NCI-H1694 (cell line): ENCODE results near the gene EGFL6.

Experiments used
- DNase-seq: peaks from one replicate; lab custom pipeline; 2025; lab: John Stamatoyannopoulos, UW

The EGFL6 gene, protein sequence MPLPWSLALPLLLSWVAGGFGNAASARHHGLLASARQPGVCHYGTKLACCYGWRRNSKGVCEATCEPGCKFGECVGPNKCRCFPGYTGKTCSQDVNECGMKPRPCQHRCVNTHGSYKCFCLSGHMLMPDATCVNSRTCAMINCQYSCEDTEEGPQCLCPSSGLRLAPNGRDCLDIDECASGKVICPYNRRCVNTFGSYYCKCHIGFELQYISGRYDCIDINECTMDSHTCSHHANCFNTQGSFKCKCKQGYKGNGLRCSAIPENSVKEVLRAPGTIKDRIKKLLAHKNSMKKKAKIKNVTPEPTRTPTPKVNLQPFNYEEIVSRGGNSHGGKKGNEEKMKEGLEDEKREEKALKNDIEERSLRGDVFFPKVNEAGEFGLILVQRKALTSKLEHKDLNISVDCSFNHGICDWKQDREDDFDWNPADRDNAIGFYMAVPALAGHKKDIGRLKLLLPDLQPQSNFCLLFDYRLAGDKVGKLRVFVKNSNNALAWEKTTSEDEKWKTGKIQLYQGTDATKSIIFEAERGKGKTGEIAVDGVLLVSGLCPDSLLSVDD

DNA sequence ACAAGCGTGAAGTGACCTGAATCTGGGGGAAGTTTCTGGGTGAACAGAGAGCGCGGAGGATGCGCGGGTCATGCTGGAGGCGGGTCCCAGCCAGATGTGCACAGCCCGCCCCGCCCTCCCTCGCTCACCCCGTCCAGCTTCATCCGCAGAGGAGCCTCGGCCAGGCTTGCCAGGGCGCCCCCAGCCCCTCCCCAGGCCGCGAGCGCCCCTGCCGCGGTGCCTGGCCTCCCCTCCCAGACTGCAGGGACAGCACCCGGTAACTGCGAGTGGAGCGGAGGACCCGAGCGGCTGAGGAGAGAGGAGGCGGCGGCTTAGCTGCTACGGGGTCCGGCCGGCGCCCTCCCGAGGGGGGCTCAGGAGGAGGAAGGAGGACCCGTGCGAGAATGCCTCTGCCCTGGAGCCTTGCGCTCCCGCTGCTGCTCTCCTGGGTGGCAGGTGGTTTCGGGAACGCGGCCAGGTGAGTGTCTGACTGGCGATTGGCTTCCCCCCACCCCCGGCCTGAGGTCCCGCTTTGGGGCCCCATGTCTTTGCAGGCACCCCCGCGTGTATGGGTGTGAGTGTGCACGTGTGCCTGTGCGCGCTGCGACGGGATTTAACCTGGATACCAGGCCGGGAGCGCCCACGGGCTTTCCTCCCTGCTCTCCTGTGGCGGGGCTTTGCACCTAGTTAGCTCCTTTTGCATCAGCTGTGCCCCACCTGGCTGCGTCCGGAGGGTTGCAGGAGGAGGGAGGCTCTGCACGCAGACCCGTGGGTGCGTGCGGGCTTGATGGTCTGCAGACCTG is at the start of gene EGFL6:
TSS of gene EGFL6 (plus strand) at position 123 of the 782 bp plus-strand sequence. CDS start at position 384, 261 bp downstream.
- no peak for DNase-seq

DNA sequence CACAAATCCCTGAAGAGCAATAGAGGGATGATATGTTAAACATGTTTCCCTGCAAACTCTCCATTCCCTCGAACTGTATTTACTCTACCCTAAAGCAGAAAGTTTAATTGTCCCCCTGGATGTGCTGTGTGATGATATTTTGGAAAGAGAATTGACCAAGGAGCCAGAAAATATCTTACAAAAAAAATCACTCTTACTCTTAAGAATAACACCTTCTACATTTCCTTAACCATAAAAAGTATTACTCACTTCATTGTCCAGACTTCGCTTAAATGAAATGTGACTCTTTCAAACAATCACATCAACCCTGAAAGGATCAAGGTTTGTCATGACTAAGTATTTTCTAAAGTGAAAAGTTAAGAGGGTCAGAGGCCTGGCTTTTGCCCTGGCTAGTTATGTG is 49.0 kb upstream of the EGFL6 start:
- no peak for DNase-seq

DNA sequence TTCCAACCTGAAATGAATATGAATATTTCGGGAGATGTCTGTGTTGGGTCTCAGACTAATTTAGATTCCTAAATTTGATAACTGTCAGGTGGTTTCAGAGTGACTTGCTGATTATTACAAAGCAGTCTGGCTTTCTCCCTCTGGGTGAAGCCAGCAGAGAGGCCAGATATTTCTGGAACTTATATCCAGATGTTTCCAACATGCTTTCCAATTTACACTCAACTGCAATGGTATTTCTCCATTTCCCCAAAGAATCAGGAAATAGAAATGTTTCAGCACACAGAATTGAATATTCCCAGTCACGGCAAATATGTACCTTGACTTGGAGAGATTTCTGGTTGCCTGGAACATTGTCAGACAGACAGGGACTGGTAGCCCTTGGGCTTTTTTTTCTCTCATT is 48.5 kb upstream of the EGFL6 start:
- DNase-seq = no peak

DNA sequence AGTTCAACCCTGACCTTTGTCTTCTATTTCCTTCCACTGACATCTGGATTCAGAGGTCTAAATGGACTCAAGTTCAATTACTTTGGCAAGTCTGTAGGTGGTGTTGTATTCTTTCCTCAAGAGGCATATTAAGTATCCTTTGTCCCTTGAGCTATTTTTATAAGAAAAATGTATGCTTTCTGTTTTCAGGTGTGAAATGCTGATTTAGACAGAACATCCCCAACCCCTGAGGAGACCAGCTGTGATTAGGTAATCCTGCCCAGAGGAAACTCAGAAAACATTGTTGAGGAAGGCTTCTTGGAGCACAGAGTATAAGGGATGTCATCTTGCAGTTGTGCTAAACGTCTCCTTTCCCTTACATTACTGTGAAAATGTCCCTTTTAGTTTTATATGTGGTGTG is 46.6 kb upstream of the EGFL6 start:
- DNase-seq = no peak

DNA sequence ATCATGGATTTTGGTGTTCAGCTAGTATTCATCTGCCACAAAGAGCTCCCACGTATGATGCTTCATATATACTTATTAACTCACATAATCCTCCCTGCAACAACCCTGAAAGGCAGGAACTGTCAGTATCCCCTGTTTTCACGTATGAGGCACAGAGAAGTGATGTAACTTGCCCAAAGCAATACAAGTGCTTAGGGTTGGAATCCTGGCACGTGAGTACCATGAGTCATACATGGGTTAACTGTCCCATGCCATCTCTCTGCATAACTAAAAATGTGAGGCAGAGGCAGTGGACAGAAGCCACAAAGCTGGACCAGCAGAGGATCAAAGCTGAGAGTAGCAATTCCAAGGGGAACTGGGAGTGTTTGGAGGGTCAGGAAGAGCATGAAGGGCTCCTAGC is 35.7 kb upstream of the EGFL6 start:
- no peak for DNase-seq

DNA sequence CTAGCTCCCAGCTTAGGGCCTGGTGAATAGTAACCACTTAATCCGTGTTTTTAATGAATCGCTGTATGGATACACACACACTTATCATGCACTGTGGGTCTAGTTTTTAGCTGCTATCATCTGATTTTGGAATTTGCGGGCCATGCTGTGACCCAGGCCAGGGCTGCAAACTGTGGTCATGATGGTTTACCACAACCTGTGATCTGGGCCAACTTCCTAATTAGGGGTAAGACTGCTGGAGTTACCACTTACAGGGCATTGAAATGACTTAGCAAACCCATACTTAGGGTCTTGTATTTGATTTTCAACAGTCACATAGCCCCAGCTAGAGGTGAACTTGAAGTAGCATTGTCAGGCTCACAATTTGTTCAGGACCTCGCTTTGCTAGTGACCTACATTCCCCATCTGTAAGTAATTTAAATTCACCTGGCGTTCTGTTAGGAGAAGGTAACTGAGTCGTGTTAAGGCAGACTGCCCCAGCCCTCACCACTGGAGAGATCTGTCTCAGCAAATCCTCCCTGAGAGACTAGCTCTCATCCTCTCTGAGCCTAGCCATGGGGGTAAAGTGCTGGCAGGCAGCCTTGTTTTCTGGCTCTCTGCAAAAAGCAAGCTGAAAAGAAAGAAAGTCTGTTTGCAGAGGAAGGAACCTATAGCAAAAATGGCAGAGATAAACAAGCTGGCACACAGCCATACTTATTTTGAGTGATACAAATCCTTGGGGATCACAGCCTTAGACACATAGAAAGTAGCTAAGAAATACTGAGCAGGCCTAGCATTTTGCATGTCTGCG is 33.8 kb upstream of the EGFL6 start:
- DNase-seq = no peak

DNA sequence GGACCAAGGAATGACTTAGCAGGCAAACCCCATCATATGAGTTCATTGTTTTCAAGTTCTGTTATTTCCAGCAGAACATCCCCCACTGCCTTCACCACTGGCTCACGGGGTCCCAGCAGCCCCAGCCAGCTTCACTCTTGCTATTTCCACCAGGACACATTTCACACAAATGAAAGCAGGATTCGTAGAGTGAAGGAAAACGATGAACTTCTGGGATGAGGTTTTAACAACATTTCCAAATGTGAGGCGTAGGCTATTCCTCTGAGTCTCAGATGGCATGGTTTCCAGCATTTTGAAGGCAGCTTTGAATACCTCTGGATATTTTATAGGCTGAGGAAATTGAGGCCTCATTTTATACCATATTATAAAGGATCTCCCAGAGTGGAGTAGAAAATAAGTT is 32.9 kb upstream of the EGFL6 start:
- no peak for DNase-seq

DNA sequence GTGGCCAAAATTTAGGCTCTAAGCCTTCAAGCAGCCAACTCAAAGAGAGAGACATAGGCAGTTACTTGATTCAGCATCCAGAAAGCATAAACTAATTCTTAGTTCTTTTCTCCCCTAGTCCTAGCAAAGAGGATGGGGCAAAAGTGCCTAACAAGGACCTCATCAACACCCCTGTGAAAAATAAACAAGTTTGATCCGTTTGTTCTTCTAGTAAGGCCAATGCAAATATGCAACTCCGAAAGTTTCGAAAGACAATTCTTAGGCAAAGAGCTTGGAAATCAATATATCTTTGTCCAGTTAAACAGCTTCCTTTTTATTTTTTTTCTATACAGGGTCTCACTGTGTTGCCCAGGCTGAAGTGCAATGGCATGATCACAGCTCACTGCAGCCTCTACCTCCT is 31.0 kb upstream of the EGFL6 start:
- DNase-seq = no peak

DNA sequence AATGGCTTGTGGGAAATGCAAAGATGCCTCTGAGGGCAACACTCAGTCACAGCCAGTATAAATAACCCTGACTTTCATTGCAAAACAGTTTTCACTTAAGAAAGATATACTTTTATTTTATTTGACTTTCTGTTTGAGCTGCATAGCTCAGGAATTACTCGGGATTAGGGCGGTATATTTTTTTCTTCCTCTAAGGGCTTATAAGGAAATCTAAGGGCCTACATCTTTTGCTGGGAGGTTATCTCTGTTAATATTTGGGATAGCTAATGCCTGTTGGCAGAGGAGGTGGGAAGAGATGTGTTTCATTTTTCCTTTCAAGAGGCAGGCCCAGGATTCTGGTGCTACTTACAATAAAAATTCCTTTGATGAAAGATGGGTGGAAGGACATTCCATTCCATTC is 28.8 kb upstream of the EGFL6 start:
- no peak for DNase-seq

DNA sequence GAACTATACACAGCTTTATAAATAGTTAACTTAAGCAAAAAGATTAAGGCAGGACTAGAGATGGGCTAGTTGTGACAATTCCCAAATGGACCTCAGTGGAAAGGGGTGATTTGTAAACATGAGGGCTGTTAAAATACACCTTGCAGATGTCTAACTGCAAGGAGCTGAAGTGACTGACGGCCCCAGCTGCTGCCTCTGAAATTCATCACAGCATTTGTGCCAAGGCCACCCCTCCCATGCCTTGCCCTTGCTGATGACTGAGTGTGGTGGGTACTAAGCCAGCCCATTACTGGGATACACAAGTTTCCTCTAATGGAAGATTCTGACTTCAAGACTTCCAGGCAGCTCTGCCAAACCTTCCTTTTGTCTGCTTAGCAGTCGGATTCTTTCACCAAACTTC is 23.7 kb upstream of the EGFL6 start:
- DNase-seq = no peak

DNA sequence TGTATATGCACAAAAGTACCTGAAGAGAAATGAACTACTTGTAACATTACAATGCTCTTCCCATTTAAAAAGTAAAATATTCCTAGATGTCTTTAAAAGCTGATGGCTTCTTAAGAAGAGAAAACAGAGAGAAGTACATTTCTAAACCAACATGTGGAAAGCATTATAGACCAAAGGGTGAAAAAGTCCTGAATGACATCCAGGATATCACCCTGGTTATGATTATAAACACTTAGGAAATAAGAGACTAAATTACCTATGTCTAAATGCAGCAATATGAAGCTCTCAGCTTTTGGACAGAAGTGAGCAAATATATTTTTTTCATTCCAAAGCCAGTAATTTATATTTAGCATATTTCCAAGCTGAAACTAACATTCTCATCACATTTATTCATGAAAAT is 21.7 kb upstream of the EGFL6 start:
- DNase-seq = no peak

DNA sequence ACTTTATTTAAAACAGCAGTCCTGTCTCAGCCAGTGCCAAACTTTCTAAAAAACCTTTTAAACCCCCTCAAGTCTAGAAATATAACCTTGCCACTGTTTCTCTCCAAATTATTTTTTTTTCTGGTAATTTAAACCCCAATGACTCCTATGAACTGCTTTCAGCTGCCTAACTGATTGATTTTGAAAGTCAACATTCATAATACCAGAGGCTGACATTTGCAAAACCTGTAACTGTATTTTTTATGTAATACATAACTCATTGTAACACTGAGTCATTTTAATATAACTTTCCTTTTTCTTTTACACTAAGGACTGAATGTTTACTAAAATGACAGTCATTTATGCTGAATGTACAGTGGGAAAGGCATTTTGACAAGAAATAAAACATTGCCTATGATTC is 19.1 kb upstream of the EGFL6 start:
- DNase-seq = no peak

DNA sequence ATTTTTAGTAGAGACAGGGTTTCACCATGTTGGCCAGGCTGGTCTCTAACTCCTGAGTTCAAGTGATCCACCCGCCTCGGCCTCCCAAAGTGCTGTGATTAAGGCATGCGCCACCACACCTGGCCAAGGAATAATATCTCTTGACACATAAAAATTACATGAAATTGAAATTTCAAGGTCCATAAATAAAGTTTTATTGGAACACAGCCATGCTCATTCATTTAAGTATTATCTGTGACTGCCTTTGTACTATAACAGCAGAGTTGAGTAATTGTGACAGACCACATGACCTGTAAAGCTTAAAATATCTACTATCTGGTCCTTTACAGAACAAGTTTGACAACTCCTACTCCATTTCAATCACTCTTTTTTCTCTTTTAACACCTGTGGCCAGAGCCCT is 17.8 kb upstream of the EGFL6 start:
- DNase-seq = no peak

DNA sequence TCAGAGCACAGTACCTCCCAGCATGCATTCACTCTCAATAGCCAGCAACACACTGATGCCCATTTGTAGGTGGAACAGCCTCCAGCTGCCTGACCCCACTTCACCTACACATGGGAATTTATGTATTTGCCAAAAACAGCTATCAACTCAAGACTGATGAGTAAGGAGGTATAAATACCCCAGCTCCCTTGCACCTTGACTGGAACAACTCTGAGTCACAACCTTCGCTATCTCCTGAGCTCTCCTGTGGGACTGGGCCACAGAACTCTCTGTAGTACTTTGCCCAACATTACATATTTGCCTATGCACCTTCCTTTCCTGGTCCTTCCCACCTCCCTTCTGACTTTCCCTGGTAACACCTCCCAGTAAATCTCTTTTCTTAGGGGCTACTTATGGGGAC is 16.5 kb upstream of the EGFL6 start:
- DNase-seq = no peak

DNA sequence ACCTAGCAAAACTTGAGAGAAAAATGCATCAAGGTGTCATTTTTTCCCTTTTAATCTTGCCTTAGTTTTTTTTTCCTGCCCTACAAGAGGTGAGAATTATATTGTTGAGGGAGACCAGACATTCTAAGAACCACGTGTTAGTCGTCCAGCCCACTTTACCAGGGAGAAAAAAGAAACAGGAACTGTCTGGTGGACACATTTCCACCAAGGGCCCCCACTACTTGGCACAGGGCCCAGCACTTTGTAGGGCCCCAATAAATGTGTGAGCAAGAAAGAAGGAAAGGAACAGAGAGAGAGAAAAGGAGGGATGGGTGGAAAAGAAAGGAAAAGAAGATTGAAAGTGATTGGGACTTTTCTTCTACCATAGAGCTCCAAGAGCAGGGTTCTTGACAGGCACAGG is 3.9 kb upstream of the EGFL6 start:
- DNase-seq = no peak

DNA sequence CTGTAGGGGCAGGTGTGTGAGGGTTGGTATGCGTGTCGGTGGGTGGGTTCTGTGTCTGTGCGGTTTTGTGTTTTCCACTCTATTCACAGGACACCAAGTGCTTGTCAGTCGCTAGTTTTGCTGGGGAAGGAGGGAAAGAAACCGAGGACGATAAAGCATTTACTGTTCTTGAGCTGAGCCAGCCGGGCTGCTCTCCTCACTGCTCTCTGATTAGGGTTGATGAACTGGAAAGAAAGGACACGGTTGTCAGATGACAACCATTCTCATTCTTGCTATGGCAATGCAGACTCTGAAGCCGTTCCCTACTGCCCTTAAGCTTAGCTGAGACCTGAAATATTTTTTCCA is 832 bp downstream of the EGFL6 start:
- DNase-seq = no peak

DNA sequence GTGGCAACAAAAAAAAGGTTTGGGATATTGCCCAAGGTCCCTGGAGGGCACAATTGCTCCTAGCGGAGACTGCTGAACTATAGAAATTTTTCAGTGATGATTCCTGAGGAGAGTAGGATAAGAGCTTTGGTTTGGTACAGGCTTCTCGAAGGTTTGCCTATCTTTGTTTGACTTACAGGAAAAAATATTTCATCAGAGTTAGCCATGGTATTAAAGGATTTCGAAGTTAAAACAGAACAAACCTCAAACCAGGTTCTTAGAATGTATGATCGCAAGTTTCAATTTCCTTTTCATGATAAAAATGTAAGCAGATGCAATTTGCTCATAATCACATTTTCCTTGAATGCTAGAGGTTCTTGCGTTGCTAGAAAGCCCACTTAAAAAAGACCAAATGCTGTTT is 1.7 kb downstream of the EGFL6 start:
- no peak for DNase-seq

DNA sequence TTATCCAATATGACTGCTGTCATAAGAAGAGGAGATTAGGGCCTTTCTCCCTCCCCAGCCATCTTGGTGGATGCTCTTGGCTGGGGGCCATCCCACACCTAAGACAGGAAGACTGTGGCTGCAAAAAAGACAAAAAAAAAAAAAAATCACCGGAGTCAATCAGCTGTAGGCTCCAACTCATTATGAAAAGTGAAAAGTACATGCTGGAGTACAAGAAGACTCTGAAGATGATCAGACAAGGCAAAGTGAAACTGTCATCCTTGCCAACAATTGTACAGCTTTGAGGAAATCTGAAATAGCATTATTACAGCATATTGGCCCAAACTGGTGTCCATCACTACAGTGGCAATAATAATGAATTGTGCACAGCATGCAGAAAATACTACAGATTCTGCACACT is 5.2 kb downstream of the EGFL6 start:
- DNase-seq = no peak

DNA sequence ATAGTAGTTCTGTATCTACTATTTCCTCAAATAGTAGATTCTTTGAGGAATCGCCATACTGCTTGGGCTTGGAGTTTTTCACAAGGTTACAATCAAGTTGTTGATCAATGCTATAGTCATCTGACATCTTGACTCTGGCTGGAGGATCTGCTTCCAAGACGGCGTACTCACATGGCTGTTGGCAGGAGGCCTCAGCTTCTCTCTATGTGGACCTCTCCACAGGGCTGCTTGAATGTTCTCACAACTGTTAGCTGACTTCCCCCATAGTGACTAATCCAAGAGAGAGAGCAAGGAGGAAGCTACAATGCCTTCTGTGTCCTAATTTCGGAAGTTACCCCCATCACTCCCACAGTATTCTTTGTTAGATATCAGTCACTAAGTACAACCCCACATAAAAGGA is 10.3 kb downstream of the EGFL6 start:
- no peak for DNase-seq

DNA sequence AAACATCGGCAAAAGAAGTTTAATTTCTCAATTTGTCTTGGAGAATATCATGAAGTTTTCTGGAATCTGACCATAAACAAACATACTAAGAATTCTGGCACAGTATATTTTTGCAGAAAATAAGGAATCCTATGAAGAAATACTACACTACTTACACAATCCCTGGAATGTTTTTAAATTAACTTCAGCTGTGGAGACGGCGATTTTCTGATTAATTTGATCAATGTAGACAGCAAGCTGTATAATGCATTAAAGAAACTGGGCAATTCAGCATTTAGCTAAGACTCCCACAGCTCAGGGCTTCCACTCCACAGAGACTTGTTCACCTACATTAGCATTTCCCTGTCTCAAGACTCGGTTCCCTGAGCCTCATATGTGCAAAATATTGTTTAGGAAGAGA is 12.2 kb downstream of the EGFL6 start:
- DNase-seq = no peak

DNA sequence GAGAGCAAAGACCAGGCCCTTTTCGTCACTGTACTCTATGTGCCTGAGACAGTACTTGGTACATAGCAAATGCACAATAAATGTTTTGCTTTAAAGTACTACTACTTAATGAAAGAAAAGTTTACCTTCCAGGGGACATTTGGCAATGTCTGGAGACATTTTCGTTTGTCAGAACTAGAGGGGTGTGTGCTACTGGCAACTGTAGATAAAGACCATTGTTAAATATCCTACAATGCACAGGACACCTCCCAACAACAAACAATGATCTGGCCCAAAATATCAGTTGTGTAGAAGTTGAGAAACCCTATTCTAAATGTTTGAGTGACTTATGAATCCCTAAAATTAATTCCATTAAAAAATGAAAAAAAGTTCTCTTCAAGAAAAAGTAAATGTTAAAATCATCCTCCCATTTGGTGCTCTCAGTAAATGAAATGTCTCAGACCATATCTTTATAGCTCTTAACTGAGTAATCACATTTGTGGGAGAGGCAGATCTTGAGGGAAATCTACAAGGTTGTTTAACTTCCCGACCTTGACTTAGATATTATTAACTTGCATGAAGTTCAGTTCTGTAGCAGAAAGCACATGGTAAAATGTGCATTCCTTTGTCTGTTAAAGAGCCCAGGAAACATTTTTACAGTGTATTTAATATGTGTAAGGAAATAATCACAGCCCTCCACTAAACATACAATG is 18.5 kb downstream of the EGFL6 start:
- DNase-seq = no peak

DNA sequence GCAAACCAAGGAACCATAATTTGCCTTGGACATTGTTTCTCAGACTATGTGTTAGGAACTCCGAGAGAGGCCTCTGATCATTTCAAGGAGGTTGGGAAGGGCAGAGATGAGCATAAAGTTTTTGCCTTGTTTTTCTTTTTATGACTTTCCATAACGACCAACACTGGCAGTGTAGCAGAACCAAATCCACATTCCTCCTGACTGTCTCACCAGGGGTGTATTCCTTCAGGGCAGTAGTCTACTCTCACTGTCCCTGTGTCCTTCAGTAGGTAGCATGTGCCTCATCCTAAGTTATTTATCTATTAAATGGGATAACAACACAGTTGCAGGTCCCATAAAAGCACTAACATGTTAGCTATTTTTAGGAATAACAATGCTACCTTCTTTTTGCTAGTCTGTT is 20.8 kb downstream of the EGFL6 start:
- DNase-seq = no peak
